Astrocyte (in vitro differentiated cells and primary cell): ENCODE data around the gene MUC5AC. TPM values are rescaled to one million over a fixed set of nuclear protein-coding genes. Genes with fewer than 3 reads are reported as not detected.

Source experiments
- DNase-seq: peaks from one replicate; pipeline ENCODE4 v3.0.0-alpha.2; 2010; ENCODE audit warnings: low read depth
- FAIRE-seq: peaks from 2 replicates; lab custom pipeline; 2011; peaks lifted over from hg19 to GRCh38; lab: Jason Lieb, UNC
- H2AFZ ChIP-seq: 2 replicates; pipeline ENCODE4 v1.6.0; 2012; ENCODE audit warnings: low read depth, low read length, inconsistent platforms
- H3K27ac ChIP-seq: 2 replicates; pipeline ENCODE4 v1.5.1; 2011; ENCODE audit warnings: low read depth, low read length, inconsistent platforms
- H3K27me3 ChIP-seq: 2 replicates; pipeline ENCODE4 v1.6.0; 2011; ENCODE audit warnings: low read length, inconsistent platforms; ENCODE audit not compliant: insufficient read depth
- H3K36me3 ChIP-seq: 2 replicates; pipeline ENCODE4 v1.5.1; 2011; ENCODE audit warnings: low read length, inconsistent platforms; ENCODE audit not compliant: insufficient read depth
- H3K4me1 ChIP-seq: 2 replicates; pipeline ENCODE4 v1.5.1; 2011; ENCODE audit warnings: low read length, inconsistent platforms; ENCODE audit not compliant: insufficient read depth
- H3K4me2 ChIP-seq: 2 replicates; pipeline ENCODE4 v1.6.0; 2012; ENCODE audit warnings: low read length, inconsistent platforms
- H3K4me3 ChIP-seq: 2 replicates; pipeline ENCODE4 v1.5.1; 2011; ENCODE audit warnings: low read depth, mild to moderate bottlenecking, low read length, inconsistent platforms; ENCODE audit not compliant: insufficient read depth
- H3K79me2 ChIP-seq: 2 replicates; pipeline ENCODE4 v1.6.0; 2012; ENCODE audit warnings: mild to moderate bottlenecking, low read length, inconsistent platforms; ENCODE audit not compliant: insufficient read depth
- H3K9ac ChIP-seq: 2 replicates; pipeline ENCODE4 v1.6.0; 2012; ENCODE audit warnings: mild to moderate bottlenecking, low read length, inconsistent platforms
- H3K9me3 ChIP-seq: 2 replicates; pipeline ENCODE4 v1.5.1; 2012; ENCODE audit warnings: low read depth, mild to moderate bottlenecking, low read length, inconsistent platforms; ENCODE audit not compliant: insufficient read depth
- H4K20me1 ChIP-seq: 2 replicates; pipeline ENCODE4 v1.6.0; 2012; ENCODE audit warnings: low read length, inconsistent platforms; ENCODE audit not compliant: insufficient read depth
- H3K27ac Mint-ChIP-seq: one replicate; pipeline ENCODE4 v1.8.0; 2021; ENCODE audit warnings: mild to moderate bottlenecking, mixed read lengths; ENCODE audit not compliant: unreplicated experiment
- H3K27me3 Mint-ChIP-seq: one replicate; pipeline ENCODE4 v1.8.0; 2021; ENCODE audit warnings: low read depth, mixed read lengths; ENCODE audit not compliant: unreplicated experiment
- H3K36me3 Mint-ChIP-seq: one replicate; pipeline ENCODE4 v1.8.0; 2021; ENCODE audit warnings: low read depth, mixed read lengths; ENCODE audit not compliant: unreplicated experiment
- H3K4me1 Mint-ChIP-seq: one replicate; pipeline ENCODE4 v1.8.0; 2021; ENCODE audit warnings: low read depth, mixed read lengths; ENCODE audit not compliant: unreplicated experiment
- H3K4me3 Mint-ChIP-seq: one replicate; pipeline ENCODE4 v1.8.0; 2021; ENCODE audit warnings: mild to moderate bottlenecking, moderate library complexity, mixed read lengths; ENCODE audit not compliant: unreplicated experiment
- H3K9me3 Mint-ChIP-seq: one replicate; pipeline ENCODE4 v1.8.0; 2021; ENCODE audit warnings: mild to moderate bottlenecking, mixed read lengths; ENCODE audit not compliant: unreplicated experiment
- CTCF ChIP-seq: IDR thresholded peaks from 2 replicates; pipeline ENCODE4 v1.5.1; 2011; ENCODE audit warnings: low read depth, mild to moderate bottlenecking, inconsistent platforms, low read length, moderate library complexity; ENCODE audit not compliant: insufficient read depth
- EZH2 ChIP-seq: IDR thresholded peaks from 2 replicates; pipeline ENCODE4 v1.6.1; 2012; ENCODE audit warnings: mild to moderate bottlenecking, low read length, inconsistent platforms; ENCODE audit not compliant: insufficient read depth
- total RNA-seq: library from RNA; stranded (reverse); gene quantifications from 2 replicates; pipeline ENCODE4 v1.2.1, GENCODE V29; 2021

Gene MUC5AC
- total RNA-seq, 1 donor from 2014 or later = not detected

DNA sequence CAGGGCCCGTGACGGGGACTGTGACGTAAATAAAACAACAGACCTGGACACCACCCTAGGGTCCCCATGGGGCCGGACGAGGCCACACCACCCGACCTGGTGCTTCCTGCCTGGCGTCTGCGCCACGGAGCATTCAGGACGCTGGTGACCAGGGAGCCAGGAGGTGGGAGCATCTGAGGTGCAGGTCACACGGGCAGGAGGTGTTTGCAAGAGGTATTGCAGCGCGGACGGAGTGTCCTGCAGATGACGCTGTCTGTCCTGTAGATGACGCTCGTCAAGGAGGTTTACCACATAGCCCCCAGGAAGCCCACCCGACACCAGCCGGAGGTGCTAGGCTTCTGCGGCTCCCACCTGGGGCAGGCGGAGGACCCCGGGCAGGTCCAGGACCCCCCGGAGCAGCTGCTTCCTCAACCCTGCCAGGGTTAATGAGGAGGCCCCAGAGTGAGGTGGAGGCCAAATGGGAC, 64.1 kb downstream of the MUC5AC start:
- no peaks in the 10 kb centered on the region for H3K9me3 Mint-ChIP-seq
- Histone ChIP-seq H3K27ac (no peak overlapping the region), H3K9me3 (no peaks in the 10 kb centered on the region), H2AFZ (no peak overlapping the region), H4K20me1 (no peaks in the 10 kb centered on the region), H3K27me3 (no peaks in the 10 kb centered on the region), H3K4me2 (no peak overlapping the region), H3K4me3 (no peak overlapping the region), H3K36me3 (no peaks in the 10 kb centered on the region), H3K79me2 (no peaks in the 10 kb centered on the region), H3K4me1 (no peaks in the 10 kb centered on the region), H3K9ac (no peak overlapping the region)
- H3K4me1 Mint-ChIP-seq = no peaks in the 10 kb centered on the region
- H3K36me3 Mint-ChIP-seq = no peaks in the 10 kb centered on the region
- FAIRE-seq (no peak), DNase-seq (no peak)
- TF ChIP-seq EZH2 (no peak), CTCF (no peak)
- peaks cover 20% of the 10 kb centered on the region for H3K27me3 Mint-ChIP-seq
- no peak overlapping the region for H3K27ac Mint-ChIP-seq
- H3K4me3 Mint-ChIP-seq = no peak overlapping the region

GRCh38 chr11:1222491-1223345, 65.0 kb downstream of the MUC5AC start, which contains the start of gene MUC5B:
Gene MUC5B (plus strand): TSS chr11:1223066. CDS start chr11:1223124, 58 bp downstream.
- Histone ChIP-seq H3K9ac (no peak within 1 kb of the TSS), H3K27ac (no peak within 1 kb of the TSS), H3K4me1 (no peaks in the 10 kb centered on the region), H3K4me2 (no peak within 1 kb of the TSS), H2AFZ (no peak within 1 kb of the TSS), H3K36me3 (no peaks in the 10 kb centered on the region), H3K9me3 (no peaks in the 10 kb centered on the region), H3K27me3 (no peaks in the 10 kb centered on the region), H4K20me1 (no peaks in the 10 kb centered on the region), H3K4me3 (no peak within 1 kb of the TSS), H3K79me2 (no peaks in the 10 kb centered on the region)
- Mint-ChIP-seq H3K27me3 (peaks cover 14% of the 10 kb centered on the region), H3K27ac (no peak within 1 kb of the TSS), H3K4me3 (no peak within 1 kb of the TSS), H3K4me1 (no peaks in the 10 kb centered on the region), H3K9me3 (no peaks in the 10 kb centered on the region), H3K36me3 (no peaks in the 10 kb centered on the region)
- no peak for DNase-seq
- TF ChIP-seq EZH2 = no peak
- no peak for TF ChIP-seq CTCF
- no peak for FAIRE-seq
